K562 (cell line): Measurements from ENCODE around the gene PTPRG. TPM values are rescaled to one million over a fixed set of nuclear protein-coding genes. Genes with fewer than 3 reads are reported as not detected.

Source experiments
- ATAC-seq: fragments of 200-7000 bp; cut with Tn5 transposase; 3 replicates; pipeline ENCODE4 v1.9.1; 2020; ENCODE audit warnings: moderate library complexity
- BruUV-seq: library from RNA; stranded (reverse); fragments of 400-500 nt; replicated peaks from 2 replicates; lab custom pipeline; 2021; lab: Mats Ljungman, UMichigan
- CTCF ChIA-PET: fragments of 300-600 bp; formaldehyde crosslinking; extraction: SDS; loops from one replicate; lab custom pipeline; 2021; ENCODE audit warnings: low intra/inter-chr PET ratio; lab: Yijun Ruan, JAX
- POLR2A ChIA-PET: fragments of 300-600, 350-650 bp; sonication (Branson Sonifier 250); formaldehyde crosslinking; extraction: SDS; loops from one replicate; lab custom pipeline; 2021; ENCODE audit warnings: antibody characterized with exemption, inconsistent platforms; lab: Yijun Ruan, JAX
- DNase-seq, 4 experiments: peaks; one replicate each; pipeline versions ENCODE4 v3.0.0 to v3.0.0-alpha.2; 2011 to 2018; ENCODE audit warnings: low spot score in 3 of 4, mixed read lengths in 3 of 4; ENCODE audit errors: extremely low read depth in 1 of 4
- FAIRE-seq: peaks from 2 replicates; lab custom pipeline; 2011; peaks lifted over from hg19 to GRCh38; lab: Jason Lieb, UNC
- H2AFZ ChIP-seq: 2 replicates; pipeline ENCODE4 v1.6.0; 2011; ENCODE audit warnings: low read depth, low read length, control low read depth, inconsistent platforms
- H3K27ac ChIP-seq: fragments of 200-600 bp; 3 replicates; pipeline ENCODE4 v1.8.0; 2011; ENCODE audit warnings: low read depth, mild to moderate bottlenecking, control low read depth, inconsistent platforms, low read length, moderate library complexity, mixed read lengths; ENCODE audit errors: extremely low read depth
- H3K27me3 ChIP-seq, 2 experiments: fragments of 300-600 bp in 1 of 2; 2 replicates in 1 of 2; 3 replicates in 1 of 2; pipeline versions ENCODE4 v1.6.0 to v1.8.0; 2011; ENCODE audit warnings: inconsistent platforms in 2 of 2, low read length in 2 of 2, mild to moderate bottlenecking in 1 of 2, mixed read lengths in 1 of 2, moderate library complexity in 1 of 2; ENCODE audit not compliant: control insufficient read depth in 2 of 2, insufficient read depth in 2 of 2
- H3K36me3 ChIP-seq: fragments of 300-600 bp; 3 replicates; pipeline ENCODE4 v1.8.0; 2011; ENCODE audit warnings: mild to moderate bottlenecking, low read length, inconsistent platforms; ENCODE audit not compliant: control insufficient read depth, insufficient read depth
- H3K4me1 ChIP-seq, 2 experiments: fragments of 200-600 bp in 1 of 2; replicated peaks in 1 of 2; 2 replicates in 1 of 2; 3 replicates in 1 of 2; pipeline versions ENCODE4 v1.5.1 to v1.8.0; 2011; ENCODE audit warnings: inconsistent platforms in 2 of 2, low read length in 2 of 2, mild to moderate bottlenecking in 1 of 2, mixed read lengths in 1 of 2, moderate library complexity in 1 of 2; ENCODE audit not compliant: control insufficient read depth in 2 of 2, insufficient read depth in 2 of 2
- H3K4me2 ChIP-seq: 2 replicates; pipeline ENCODE4 v1.6.1; 2011; ENCODE audit warnings: low read length, control low read depth, inconsistent platforms, mixed read lengths; ENCODE audit not compliant: insufficient read depth
- H3K4me3 ChIP-seq: fragments of 200-600 bp; sonication (generic), shearing (Covaris generic); 2 replicates; pipeline ENCODE4 v1.5.1; 2016; ENCODE audit warnings: control low read depth, inconsistent platforms
- H3K79me2 ChIP-seq: fragments of 200-600 bp; 3 replicates; pipeline ENCODE4 v1.8.0; 2011; ENCODE audit warnings: low read length, inconsistent platforms; ENCODE audit not compliant: control insufficient read depth, insufficient read depth
- H3K9ac ChIP-seq, 2 experiments: 2 replicates each; pipeline versions ENCODE4 v1.6.0 to v1.6.1; 2011; ENCODE audit warnings: low read depth in 2 of 2, low read length in 2 of 2, control low read depth in 1 of 2, inconsistent platforms in 1 of 2, mild to moderate bottlenecking in 1 of 2, mixed read lengths in 1 of 2; ENCODE audit not compliant: insufficient read depth in 1 of 2
- H3K9me1 ChIP-seq: one replicate; pipeline ENCODE4 v1.6.0; 2011; ENCODE audit warnings: inconsistent platforms, mild to moderate bottlenecking, low read length, moderate library complexity; ENCODE audit not compliant: control insufficient read depth, insufficient read depth
- H3K9me3 ChIP-seq: replicated peaks from 2 replicates; pipeline ENCODE4 v1.5.1; 2011; ENCODE audit warnings: low read depth, low read length, inconsistent platforms; ENCODE audit not compliant: control insufficient read depth, insufficient read depth
- H4K20me1 ChIP-seq: replicated peaks from 2 replicates; pipeline ENCODE4 v1.6.1; 2011; ENCODE audit warnings: low read length, inconsistent platforms, mixed read lengths; ENCODE audit not compliant: control insufficient read depth, insufficient read depth
- HDAC6 ChIP-seq: IDR thresholded peaks from 2 replicates; pipeline ENCODE4 v1.6.1; 2012; ENCODE audit warnings: low read depth, mild to moderate bottlenecking, control low read depth, inconsistent platforms, low read length, moderate library complexity
- ILK ChIP-seq: fragments of 450-650 bp; IDR thresholded peaks from 2 replicates; pipeline ENCODE4 v1.6.1; 2016; ENCODE audit warnings: missing genetic modification characterization, low read depth, mild to moderate bottlenecking, missing compliant biosample characterization, moderate library complexity, borderline replicate concordance
- KDM1A ChIP-seq, 2 experiments: fragments of 450-650 bp; IDR thresholded peaks; 2 replicates each; pipeline ENCODE4 v1.6.1; 2016; ENCODE audit warnings: mild to moderate bottlenecking in 2 of 2
- KLF10 ChIP-seq: fragments of 250-450 bp; sonication (Bioruptor Pico); IDR thresholded peaks from 2 replicates; pipeline ENCODE4 v1.6.1; 2021; ENCODE audit warnings: matching md5 sums
- NBN ChIP-seq: fragments of 450-650 bp; IDR thresholded peaks from 2 replicates; pipeline ENCODE4 v1.6.1; 2016; ENCODE audit warnings: low read depth, mild to moderate bottlenecking
- RBM17 ChIP-seq: fragments of 200-400 bp; formaldehyde crosslinking; IDR thresholded peaks from 2 replicates; pipeline ENCODE4 v1.6.1; 2017; ENCODE audit warnings: low read depth, mild to moderate bottlenecking, low read length, borderline replicate concordance
- SMAD3 ChIP-seq: fragments of 450-650 bp; formaldehyde crosslinking; conservative IDR thresholded peaks from 2 replicates; pipeline ENCODE4 v1.4.0; 2020; ENCODE audit warnings: mild to moderate bottlenecking
- THRB ChIP-seq: fragments of 450-650 bp; formaldehyde crosslinking; conservative IDR thresholded peaks from 2 replicates; pipeline ENCODE4 v1.4.0; 2022; ENCODE audit warnings: mild to moderate bottlenecking, missing genetic modification characterization
- ZBTB11 ChIP-seq, 3 experiments: fragments of 200-800 bp in 1 of 3; fragments of 250-450 bp in 1 of 3; fragments of 450-650 bp in 1 of 3; sonication (Bioruptor Pico) in 1 of 3; sonication (Bioruptor generic) in 1 of 3; formaldehyde crosslinking in 1 of 3; IDR thresholded peaks; 2 replicates each; pipeline versions ENCODE4 v1.6.1 to v1.8.0; 2016 to 2022; ENCODE audit warnings: mild to moderate bottlenecking in 2 of 3, missing genetic modification characterization in 2 of 3, missing compliant biosample characterization in 1 of 3, moderate library complexity in 1 of 3
- ZFP30 ChIP-seq: fragments of 250-450 bp; sonication (Bioruptor Pico); IDR thresholded peaks from 2 replicates; pipeline ENCODE4 v1.8.0; 2022; ENCODE audit warnings: moderate library complexity, mild to moderate bottlenecking, inconsistent platforms, borderline replicate concordance
- ZNF445 ChIP-seq: fragments of 250-450 bp; sonication (Bioruptor Pico); IDR thresholded peaks from 2 replicates; pipeline ENCODE4 v1.4.0; 2020; ENCODE audit warnings: low read depth, mild to moderate bottlenecking, moderate library complexity
- ZNF696 ChIP-seq: fragments of 250-450 bp; sonication (Bioruptor Pico); conservative IDR thresholded peaks from 2 replicates; pipeline ENCODE4 v1.4.0; 2020; ENCODE audit warnings: mild to moderate bottlenecking, moderate library complexity
- ZNF740 ChIP-seq, 3 experiments: fragments of 200-800 bp in 1 of 3; sonication (Bioruptor generic) in 1 of 3; sonication (generic) in 1 of 3; formaldehyde crosslinking in 1 of 3; IDR thresholded peaks; 2 replicates each; pipeline versions ENCODE4 v1.6.1 to v1.8.0; 2016 to 2022; ENCODE audit warnings: mild to moderate bottlenecking in 2 of 3, missing compliant biosample characterization in 2 of 3, missing genetic modification characterization in 2 of 3, missing genetic modification reagents in 1 of 3
- WGBS: fragments of 100-300 bp; shearing (Covaris generic); methylation state at CpG from one replicate; pipeline ENCODE4 v1.1.6; 2016; ENCODE audit warnings: low coverage, mixed read lengths; ENCODE audit not compliant: insufficient coverage; ENCODE audit errors: missing lambda C conversion rate; 5-methylcytosine and 5-hydroxymethylcytosine counted together
- in situ Hi-C: fragments of 300-500 bp; cut with MboI; formaldehyde crosslinking; loops from 4 replicates; pipeline ENCODE4 v1.15.0; 2018; ENCODE audit warnings: inconsistent platforms, mixed read lengths
- intact Hi-C: fragments of 100-400 bp; cut with micrococcal nuclease; formaldehyde crosslinking; loops from 2 replicates; pipeline ENCODE4 v1.14.2; 2022
- polyA plus RNA-seq, 8 experiments: library from polyadenylated mRNA; depleted of rRNA in 4 of 8; stranded (reverse) in 5 of 8; unstranded in 3 of 8; fragments of >200 nt; fragmentation: Nextera tagmentation in 2 of 8; fragmentation: Illumina TruSeq in 1 of 8; extraction: Ambion mirVana in 2 of 8; extraction: Trizol in 1 of 8; gene quantifications; 2 replicates each; pipeline versions ENCODE4 v1.2.1 to v1.2.3, GENCODE V29; 2011 to 2014; ENCODE audit warnings: inconsistent platforms in 1 of 8, missing spikeins in 1 of 8
- total RNA-seq, 7 experiments: library from RNA; depleted of rRNA in 6 of 7; stranded (reverse); fragments of >200 nt in 6 of 7; fragmentation: Illumina TruSeq in 2 of 7; extraction: Trizol in 2 of 7; gene quantifications; 2 replicates each; pipeline versions ENCODE4 v1.2.1 to v1.2.3, GENCODE V29; 2011 to 2021; ENCODE audit warnings: low replicate concordance in 1 of 7

PTPRG gene
- total and polyA plus RNA-seq, 9 of the 15 experiments (the other 6 are each of a cell fraction or from before 2014, with no cell fraction given) = 0.16 TPM; not detected in 8

GRCh38 chr3:61924991-61925390 is 363.6 kb downstream of the PTPRG start (continued):
- TF ChIP-seq ZBTB11 (CRISPR knock-in tag; IDR thresholded peaks at IDR 0.05) = peak in 1 of 3 experiments; percentile 6; a peak in 1 of 6 replicates

- Histone ChIP-seq H3K4me3 (no peak overlapping the region), H4K20me1 (no peaks in the 10 kb centered on the region), H3K27me3 (no peaks in the 10 kb centered on the region), H3K9me1 (no peaks in the 10 kb centered on the region), H3K4me2 (no peak overlapping the region), H3K79me2 (no peaks in the 10 kb centered on the region), H3K27ac (no peak overlapping the region), H3K9ac (no peak overlapping the region), H3K9me3 (no peaks in the 10 kb centered on the region), H3K4me1 (no peaks in the 10 kb centered on the region), H2AFZ (no peak overlapping the region), H3K36me3 (no peaks in the 10 kb centered on the region)
- CTCF ChIA-PET = no interaction called here
- intact Hi-C loops (no loop called here), in situ Hi-C loops (no loop called here)
- POLR2A ChIA-PET = no interaction called here
- ATAC-seq = no peak
- 1% methylated on average over 5 of the region's 5 CpGs for WGBS
- no peak for DNase-seq
- no TSS peak for BruUV-seq
- no peak for FAIRE-seq
- TF ChIP-seq ZNF740 (CRISPR knock-in tag; IDR thresholded peaks at IDR 0.05) (no peak), ZNF740 (tag; IDR thresholded peaks at IDR 0.05) (no peak), HDAC6 (no peak), NBN (no peak), ZFP30 (CRISPR knock-in tag) (no peak), ZNF696 (CRISPR knock-in tag) (no peak), THRB (no peak), KDM1A (IDR thresholded peaks at IDR 0.05) (no peak), KLF10 (CRISPR knock-in tag) (no peak), SMAD3 (CRISPR knock-in tag) (no peak), ILK (tag) (no peak), ZNF445 (CRISPR knock-in tag) (no peak), RBM17 (no peak)
These were observed 364.4 kb downstream of the PTPRG start for GRCh38 chr3:61925721-61926120.
